ENCODE measurements around the gene ZSCAN21. TPM values are rescaled to one million over a fixed set of nuclear protein-coding genes. Genes with fewer than 3 reads are reported as not detected.

The ZSCAN21 gene
- total and polyA plus RNA-seq, 7 donors: 6.8 to 25.6 (median 12.2) TPM

- WGBS, 3 donors: 77 to 79% (median 78%) methylated on average over 3 of the region's 3 CpGs
- Histone ChIP-seq H3K36me3 (ENCODE audit: insufficient read depth in 1 of 2, low read depth in 1 of 2) (no peaks in the 10 kb centered on the region), H3K4me1 (peaks cover 17% of the 10 kb centered on the region), H3K27ac (no peak overlapping the region), H3K4me3 (no peak overlapping the region), H3K27me3 (ENCODE audit: insufficient read depth in 3 of 3, low read length in 2 of 3) (no peaks in the 10 kb centered on the region), H3K9me3 (no peaks in the 10 kb centered on the region)
- intact Hi-C loops (cut with DNase I): loop anchor here in 1 of 2 donors (2.0 kb wide), 1 partner anchor 41 kb away; no protein-coding TSS in a partner anchor
- DNase-seq (no peak), ATAC-seq (no peak)
- no peak for TF ChIP-seq CTCF (IDR thresholded peaks at IDR 0.05)
Measured at GRCh38 chr7:100013328-100013676, 36.3 kb upstream of the ZSCAN21 start.

DNA sequence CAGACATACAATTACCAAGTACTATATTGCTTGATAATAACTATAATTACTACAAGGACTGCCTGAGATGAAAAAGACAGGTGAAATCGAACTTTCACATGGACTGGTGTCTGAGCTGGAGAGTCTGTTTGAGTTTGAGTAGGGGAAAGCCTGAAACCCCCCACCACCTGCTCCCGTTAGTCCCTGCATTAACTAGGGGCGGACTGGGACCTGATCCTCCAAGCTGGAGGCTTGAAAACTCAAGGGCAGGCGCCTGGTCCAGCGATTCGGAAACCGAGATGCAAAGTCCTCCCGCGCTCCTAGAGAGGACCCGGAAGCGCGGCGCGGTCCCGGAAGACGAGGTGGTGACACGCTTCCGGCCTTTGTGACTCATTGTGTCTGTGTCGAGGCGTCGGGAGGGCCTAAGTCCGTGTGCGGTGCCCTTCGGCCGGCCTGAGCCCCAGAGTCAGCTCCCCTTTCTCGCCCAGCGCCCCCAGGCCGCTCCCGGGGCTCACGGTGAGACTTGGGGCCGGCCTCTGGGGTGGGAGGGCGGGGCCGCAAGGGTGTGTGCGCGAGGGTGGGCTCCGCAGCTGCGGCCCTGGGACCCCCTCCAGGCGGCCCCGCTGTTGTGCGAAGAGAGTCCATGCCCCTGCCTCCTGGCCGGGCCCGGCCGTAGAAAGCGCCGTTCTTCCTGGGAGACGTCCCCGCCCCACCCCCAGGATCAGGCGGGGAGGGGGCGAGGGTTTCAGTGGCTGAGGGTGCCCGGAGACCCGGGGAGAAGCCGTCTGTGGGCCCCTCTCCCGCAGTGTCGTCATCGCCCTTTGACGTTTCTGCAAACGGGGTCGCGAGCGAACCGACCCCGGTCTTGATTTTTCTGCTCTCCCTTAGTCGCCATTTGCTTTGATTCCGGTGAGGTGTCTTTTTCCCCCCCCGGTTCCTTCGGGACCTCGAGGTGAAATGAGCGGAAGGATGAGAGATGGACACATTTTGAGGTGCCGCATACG is 34.1 kb upstream of the ZSCAN21 start, which contains the start of gene ZKSCAN1:
Gene ZKSCAN1, plus strand, starts transcription at position 365 of the 983 bp plus-strand sequence. CDS start 7,911 bp downstream, outside the sequence.
- H3K36me3 ChIP-seq (ENCODE audit: insufficient read depth in 1 of 2, low read depth in 1 of 2): peaks cover 2 to 13% of the 10 kb centered on the region in 2 donors
- peak within 1 kb of the TSS; percentile 100 for H3K27ac ChIP-seq
- intact Hi-C loops (cut with DNase I): no loop called here
- DNase-seq: peak; percentile 89 to 94
- H3K27me3 ChIP-seq (ENCODE audit: insufficient read depth in 3 of 3, low read length in 2 of 3): no peaks in the 10 kb centered on the region
- peak; percentile 99 to 100 (median 99) for ATAC-seq
- TF ChIP-seq CTCF (IDR thresholded peaks at IDR 0.05): no peak
- H3K4me3 ChIP-seq: peak within 1 kb of the TSS; percentile 98
- peaks cover 17% of the 10 kb centered on the region for H3K4me1 ChIP-seq
- no peaks in the 10 kb centered on the region for H3K9me3 ChIP-seq
- WGBS, 3 donors: 2% methylated on average over 50 to 70 of the region's 70 CpGs

- H3K27ac ChIP-seq: peak overlapping the region; percentile 100
- intact Hi-C loops (cut with DNase I): no loop called here
- H3K4me1 ChIP-seq: peaks cover 20% of the 10 kb centered on the region
Measured at GRCh38 chr7:100016215-100016901, 33.2 kb upstream of the ZSCAN21 start.

DNA sequence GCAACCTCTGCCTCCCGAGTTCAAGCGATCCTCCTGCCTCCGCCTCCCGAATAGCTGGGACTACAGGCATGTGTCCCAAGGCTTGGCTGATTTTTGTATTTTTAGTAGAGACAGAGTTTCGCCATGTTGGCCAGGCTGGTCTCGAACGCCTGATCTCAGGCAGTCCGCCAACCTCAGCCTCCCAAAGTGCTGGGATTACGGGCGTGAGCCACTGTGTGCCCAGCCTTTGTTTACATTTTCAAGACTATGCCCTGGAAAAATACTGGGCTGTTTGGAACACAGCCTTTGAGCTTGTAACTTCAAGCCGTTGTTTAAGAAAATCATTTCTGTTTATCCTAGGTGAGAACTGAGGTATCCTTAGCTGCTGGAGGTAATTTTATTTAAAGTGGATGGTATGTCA is 32.3 kb upstream of the ZSCAN21 start:
- peak overlapping the region; percentile 100 for H3K27ac ChIP-seq
- peaks cover 2 to 23% of the 10 kb centered on the region in 2 donors for H3K36me3 ChIP-seq (ENCODE audit: insufficient read depth in 1 of 2, low read depth in 1 of 2)
- no peak for TF ChIP-seq CTCF (IDR thresholded peaks at IDR 0.05)
- no peak for ATAC-seq
- intact Hi-C loops (cut with DNase I): no loop called here
- DNase-seq: no peak
- H3K9me3 ChIP-seq: no peaks in the 10 kb centered on the region
- H3K4me1 ChIP-seq: peaks cover 23% of the 10 kb centered on the region
- WGBS, 3 donors: 69 to 78% (median 71%) methylated on average over 11 of the region's 11 CpGs
- peak overlapping the region; percentile 98 for H3K4me3 ChIP-seq
- no peaks in the 10 kb centered on the region for H3K27me3 ChIP-seq (ENCODE audit: insufficient read depth in 3 of 3, low read length in 2 of 3)

More at GRCh38 chr7:100016215-100016901, 33.2 kb upstream of the ZSCAN21 start:
- no peak for TF ChIP-seq CTCF (IDR thresholded peaks at IDR 0.05)
- H3K36me3 ChIP-seq (ENCODE audit: insufficient read depth in 1 of 2, low read depth in 1 of 2): peaks cover 2 to 14% of the 10 kb centered on the region in 2 donors
- no peak for DNase-seq
- 16 to 19% (median 16%) methylated on average over 11 of the region's 11 CpGs for WGBS, 3 donors
- H3K9me3 ChIP-seq: no peaks in the 10 kb centered on the region
- peak overlapping the region; percentile 98 for H3K4me3 ChIP-seq
- no peaks in the 10 kb centered on the region for H3K27me3 ChIP-seq (ENCODE audit: insufficient read depth in 3 of 3, low read length in 2 of 3)
- peak in 1 of 4 donors; percentile 34 for ATAC-seq
